Endothelial cell of umbilical vein (primary cell): ENCODE results near the gene CCNJ. TPM values are rescaled to one million over a fixed set of nuclear protein-coding genes. Genes with fewer than 3 reads are reported as not detected.
"Not testable (repeated sequence)": the region's sequence is repeated elsewhere in the genome, so short reads cannot be mapped to it uniquely, and the experiment has no call there.

ENCODE experiments used
- Bru-seq: library from RNA; stranded (reverse); fragments of 400-500 nt; gene quantifications from one replicate; lab custom pipeline; 2021; lab: Mats Ljungman, UMichigan
- BruChase-seq, 2 experiments: library from RNA; stranded (reverse); fragments of 400-500 nt; gene quantifications; one replicate each; lab custom pipeline; 2021; lab: Mats Ljungman, UMichigan
- BruUV-seq: library from RNA; stranded (reverse); fragments of 400-500 nt; replicated peaks from 2 replicates; lab custom pipeline; 2021; lab: Mats Ljungman, UMichigan
- CTCF ChIA-PET: fragments of 300-600, 350-600 bp; sonication (Branson Sonifier 250); formaldehyde crosslinking; loops from one replicate; lab custom pipeline; 2021; ENCODE audit warnings: antibody characterized with exemption, inconsistent platforms; lab: Charles Lee
- POLR2A ChIA-PET: fragments of 300-600, 350-600 bp; sonication (Branson Sonifier 250); formaldehyde crosslinking; loops from one replicate; lab custom pipeline; 2021; ENCODE audit warnings: antibody characterized with exemption, inconsistent platforms; lab: Charles Lee
- DNase-seq: peaks from one replicate; pipeline ENCODE4 v3.0.0-alpha.2; 2011; ENCODE audit warnings: low read depth, low spot score
- FAIRE-seq: peaks from 2 replicates; lab custom pipeline; 2011; peaks lifted over from hg19 to GRCh38; lab: Jason Lieb, UNC
- H2AFZ ChIP-seq: 2 replicates; pipeline ENCODE4 v1.6.0; 2012; ENCODE audit warnings: low read depth, low read length, control low read depth, inconsistent platforms
- H3K27ac ChIP-seq: 2 replicates; pipeline ENCODE4 v1.5.1; 2011; ENCODE audit warnings: low read depth, mild to moderate bottlenecking, control low read depth, low read length, moderate library complexity; ENCODE audit not compliant: insufficient read depth
- H3K27me3 ChIP-seq, 2 experiments: 2 replicates each; pipeline versions ENCODE4 v1.6.0 to v1.6.1; 2011; ENCODE audit warnings: low read length in 2 of 2, mixed read lengths in 1 of 2; ENCODE audit not compliant: control insufficient read depth in 2 of 2, insufficient read depth in 2 of 2
- H3K36me3 ChIP-seq, 2 experiments: 2 replicates in 1 of 2; 3 replicates in 1 of 2; pipeline ENCODE4 v1.5.1; 2011; ENCODE audit warnings: low read length in 2 of 2, mild to moderate bottlenecking in 1 of 2, moderate library complexity in 1 of 2; ENCODE audit not compliant: control insufficient read depth in 2 of 2, insufficient read depth in 2 of 2; ENCODE audit errors: extremely low read depth in 1 of 2
- H3K4me1 ChIP-seq: 3 replicates; pipeline ENCODE4 v1.5.1; 2011; ENCODE audit warnings: mild to moderate bottlenecking, low read length; ENCODE audit not compliant: control insufficient read depth, insufficient read depth; ENCODE audit errors: extremely low read depth
- H3K4me2 ChIP-seq: 2 replicates; pipeline ENCODE4 v1.6.1; 2011; ENCODE audit warnings: low read length, control low read depth, mixed read lengths; ENCODE audit not compliant: insufficient read depth
- H3K4me3 ChIP-seq, 3 experiments: fragments of 200-600 bp in 1 of 3; sonication (generic), shearing (Covaris generic) in 1 of 3; replicated peaks in 1 of 3; 2 replicates each; pipeline ENCODE4 v1.5.1; 2011 to 2016; ENCODE audit warnings: control low read depth in 3 of 3, low read length in 3 of 3, mild to moderate bottlenecking in 2 of 3, inconsistent platforms in 1 of 3, low read depth in 1 of 3, moderate library complexity in 1 of 3; ENCODE audit not compliant: insufficient read depth in 1 of 3
- H3K79me2 ChIP-seq: 2 replicates; pipeline ENCODE4 v1.6.0; 2012; ENCODE audit warnings: low read length, inconsistent platforms; ENCODE audit not compliant: control insufficient read depth, insufficient read depth
- H3K9ac ChIP-seq: replicated peaks from 2 replicates; pipeline ENCODE3; 2011; ENCODE audit warnings: low read length, control low read depth; ENCODE audit not compliant: insufficient read depth; ENCODE audit errors: extremely low read depth
- H3K9me1 ChIP-seq: replicated peaks from 3 replicates; pipeline ENCODE4 v1.6.0; 2011; ENCODE audit warnings: mild to moderate bottlenecking, low read length; ENCODE audit not compliant: control insufficient read depth, insufficient read depth; ENCODE audit errors: extremely low read depth
- H3K9me3 ChIP-seq: replicated peaks from 2 replicates; pipeline ENCODE4 v1.5.1; 2012; ENCODE audit warnings: low read length, inconsistent platforms; ENCODE audit not compliant: control insufficient read depth, insufficient read depth
- H4K20me1 ChIP-seq: replicated peaks from 2 replicates; pipeline ENCODE3; 2011; ENCODE audit warnings: mild to moderate bottlenecking, low read length; ENCODE audit not compliant: control insufficient read depth, insufficient read depth; ENCODE audit errors: extremely low read depth
- CTCF ChIP-seq, 2 donors: IDR thresholded peaks; 1 replicate in 1 of 2; 2 replicates in 1 of 2; pipeline ENCODE4 v1.5.1; 2011; ENCODE audit warnings: low read length in 2 of 2, mild to moderate bottlenecking in 2 of 2, moderate library complexity in 2 of 2, control low read depth in 1 of 2, inconsistent platforms in 1 of 2, low read depth in 1 of 2; ENCODE audit not compliant: insufficient read depth in 1 of 2; ENCODE audit errors: extremely low read depth in 1 of 2
- GATA2 ChIP-seq: IDR thresholded peaks from 2 replicates; pipeline ENCODE4 v1.7.0; 2011; ENCODE audit warnings: low read depth, mild to moderate bottlenecking, moderate library complexity, mixed read lengths, low read length; ENCODE audit not compliant: insufficient read length, insufficient read depth
- MAX ChIP-seq: IDR thresholded peaks from 2 replicates; pipeline ENCODE4 v1.6.1; 2011; ENCODE audit not compliant: insufficient read depth, insufficient read length
- POLR2A ChIP-seq: IDR thresholded peaks from 2 replicates; pipeline ENCODE4 v1.6.1; 2012; ENCODE audit warnings: low read depth, mild to moderate bottlenecking, control low read depth, low read length
- POLR2AphosphoS5 ChIP-seq: IDR thresholded peaks from 2 replicates; pipeline ENCODE4 v1.6.1; 2012; ENCODE audit warnings: low read depth, mild to moderate bottlenecking, control low read depth, low read length, moderate library complexity; ENCODE audit not compliant: insufficient read depth
- dilution Hi-C: fragments of 300-500 bp; cut with MboI; formaldehyde crosslinking; loops from one replicate; pipeline ENCODE4 v1.15.0; 2019; ENCODE audit warnings: low sequenced_read_pairs; ENCODE audit not compliant: extremely low pct_ligation_motif_present
- intact Hi-C: fragments of 100-400 bp; cut with micrococcal nuclease; formaldehyde crosslinking; loops from one replicate; pipeline ENCODE4 v1.10.0; 2022
- long read RNA-seq: library from polyadenylated mRNA; stranded (forward); transcript quantifications from one replicate; pipeline ENCODE4 v2.0.0, GENCODE V29; 2021
- polyA minus RNA-seq, 3 experiments: library from RNA; depleted of rRNA, polyadenylated mRNA; stranded (reverse); fragments of >200 nt; gene quantifications; 1 replicate in 1 of 3; 2 replicates in 2 of 3; pipeline ENCODE4 v1.2.3, GENCODE V29; 2011
- polyA plus RNA-seq, 4 experiments: library from polyadenylated mRNA; depleted of rRNA in 3 of 4; stranded (reverse) in 3 of 4; unstranded in 1 of 4; fragments of >200 nt; gene quantifications; 2 replicates each; pipeline versions ENCODE4 v1.2.1 to v1.2.3, GENCODE V29; 2011 to 2012; ENCODE audit warnings: missing spikeins in 1 of 4
- total RNA-seq: library from RNA; stranded (reverse); gene quantifications from 2 replicates; pipeline ENCODE4 v1.2.3, GENCODE V29; 2021

Gene CCNJ
- total RNA-seq: 22.4 and 25.5 TPM in 2 replicates
- 23.5 and 27.6 TPM in 2 replicates for polyA plus RNA-seq
- 15.2 and 16.1 TPM in 2 replicates for polyA plus RNA-seq (2011; cell fraction: cytosol; rRNA removed)
- polyA plus RNA-seq (2011; cell fraction: nucleus; rRNA removed): 46.3 and 53.8 TPM in 2 replicates
- 14.4 and 19.3 TPM in 2 replicates for polyA plus RNA-seq (2012)
- 77.1 and 80.2 TPM in 2 replicates for polyA minus RNA-seq
- polyA minus RNA-seq (2011; cell fraction: cytosol; rRNA and poly(A)+ RNA removed): 7.6 TPM
- 48.2 and 55.7 TPM in 2 replicates for polyA minus RNA-seq (2011; cell fraction: nucleus; rRNA and poly(A)+ RNA removed)
- Bru-seq, nascent RNA: percentile 98 among the genes with signal in this experiment
- percentile 83 among the genes with signal in this experiment for BruChase-seq, experiment 1, labeled RNA remaining after a 6-hour chase
- percentile 96 among the genes with signal in this experiment for BruChase-seq, experiment 2, labeled RNA remaining after a 2-hour chase
- long read RNA-seq, transcript CCNJ-203 (6 exons, 2,677 nt): major isoform, 8 of 24 reads
- long read RNA-seq, partial matches to known transcripts: 2 of 24 reads
- long read RNA-seq, other reads (novel, unspliced or antisense): 11 of 24 reads

GRCh38 chr10:96043033-96043892 lies at the start of gene CCNJ:
TSS of gene CCNJ (plus strand) at chr10:96043583. CDS start at chr10:96044394, 811 bp downstream.
- Histone ChIP-seq H3K36me3 (no peaks in the 10 kb centered on the region), H3K9ac (peak within 1 kb of the TSS; percentile 96), H3K4me3 (peak within 1 kb of the TSS; percentile 78 to 99 (median 98)), H4K20me1 (no peaks in the 10 kb centered on the region), H3K27me3 (no peaks in the 10 kb centered on the region), H3K4me1 (peaks cover 28% of the 10 kb centered on the region), H3K9me1 (no peaks in the 10 kb centered on the region), H3K79me2 (peaks cover 48% of the 10 kb centered on the region), H2AFZ (peak within 1 kb of the TSS; percentile 88), H3K4me2 (peak within 1 kb of the TSS; percentile 92), H3K27ac (peak within 1 kb of the TSS; percentile 76), H3K9me3 (no peaks in the 10 kb centered on the region)
- DNase-seq (peak; percentile 91), FAIRE-seq (peak; percentile 68)
- TF ChIP-seq MAX: no peak
- peak; percentile 96 for TF ChIP-seq POLR2AphosphoS5
- TF ChIP-seq GATA2: no peak
- TF ChIP-seq POLR2A: peak; percentile 95
- TF ChIP-seq CTCF (IDR thresholded peaks at IDR 0.05; ENCODE audit: extremely low read depth in 1 of 2, insufficient read depth in 1 of 2, low read depth in 1 of 2, low read length in 2 of 2): peak in 1 of 2 donors; percentile 10
- intact Hi-C loops (loop anchor here (1.0 to 10.0 kb wide), 6 partner anchors 11 to 542 kb away; partner anchors contain the start of genes CC2D2B, TM9SF3 and ZNF518A), dilution Hi-C loops (no loop called here)
- ChIA-PET CTCF (interaction anchor here (0.6 to 2.0 kb wide), 6 partner anchors 10 to 350 kb away, joined by 3 to 10 read pairs (median 4); partner anchors contain the start of gene TCTN3), POLR2A (interaction anchor here (1.0 to 1.2 kb wide), 2 partner anchors 46 to 86 kb away, joined by 3 to 4 read pairs; partner anchors contain the start of gene ZNF518A)
- no TSS peak for BruUV-seq

GRCh38 chr10:95994376-95994775 lies 49.0 kb upstream of the CCNJ start:
- H3K4me3 ChIP-seq, H3K9ac ChIP-seq, H3K79me2 ChIP-seq, DNase-seq, H3K27me3 ChIP-seq, dilution Hi-C loops, BruUV-seq, intact Hi-C loops, H3K9me1 ChIP-seq, CTCF ChIA-PET, H3K4me2 ChIP-seq, H3K36me3 ChIP-seq, POLR2A ChIA-PET, H3K27ac ChIP-seq, FAIRE-seq, H3K9me3 ChIP-seq, H2AFZ ChIP-seq, H3K4me1 ChIP-seq, H4K20me1 ChIP-seq: not testable (repeated sequence)
